ENCODE measurements around the gene TIPRL. TPM values are rescaled to one million over a fixed set of nuclear protein-coding genes. Genes with fewer than 3 reads are reported as not detected.
A peak's percentile ranks its signal among the peaks of the same experiment; 100 is the strongest.

Gene TIPRL
- polyA plus RNA-seq, 2 of the 4 experiments (the other 2 are of a cell fraction), result 31.6 to 70.7 TPM

DNA sequence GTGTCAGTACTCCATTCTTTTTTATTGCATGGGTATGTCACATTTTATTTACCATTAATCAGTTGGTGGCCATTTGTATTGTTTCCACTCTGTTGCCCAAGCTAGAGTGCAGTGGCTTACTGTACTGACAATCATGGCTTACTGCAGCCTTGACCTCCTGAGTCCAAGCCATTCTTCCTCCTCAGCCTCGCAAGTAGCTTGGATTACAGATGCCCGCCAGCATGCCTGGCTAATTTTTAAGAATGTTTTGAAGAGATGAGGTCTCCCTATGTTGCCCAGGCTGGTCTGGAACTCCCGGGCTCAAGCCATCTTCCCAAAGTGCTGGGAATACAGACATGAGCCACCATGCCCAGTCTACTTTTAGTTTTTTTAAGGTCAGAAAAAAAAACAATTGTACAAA is 46.2 kb downstream of the TIPRL start:
- 82% methylated on average over 3 of the region's 3 CpGs for WGBS (ENCODE audit: missing lambda C conversion rate)
- ATAC-seq (no peak), FAIRE-seq (no peak), DNase-seq (ENCODE audit: low read depth in 1 of 2, low spot score in 1 of 2) (no peak)
- H3K4me3 ChIP-seq, result peak overlapping the region; percentile 86
- H3K27ac ChIP-seq, result peak overlapping the region; percentile 94 to 95
- ChIA-PET CTCF (interaction anchor here (1.2 to 2.7 kb wide), 4 partner anchors 10 to 118 kb away, joined by 3 to 10 read pairs (median 6); partner anchors contain the start of gene TIPRL), POLR2A (interaction anchor here (0.6 to 1.7 kb wide), 6 partner anchors 10 to 810 kb away, joined by 3 to 16 read pairs (median 4); partner anchors contain the start of genes GPR161 and TIPRL)
- H3K9me3 ChIP-seq, result peaks cover 6% of the 10 kb centered on the region; the same call in 2 of the 3 replicates
- H3K4me2 ChIP-seq, result peak overlapping the region; percentile 93
- TF ChIP-seq MYC (IDR thresholded peaks at IDR 0.05; ENCODE audit: borderline replicate concordance, low read length), result no peak
- no peak for TF ChIP-seq HOXA7 (CRISPR knock-in tag; IDR thresholded peaks at IDR 0.05)
- no peak for TF ChIP-seq PBX3 (IDR thresholded peaks at IDR 0.05)
- TF ChIP-seq MAZ (IDR thresholded peaks at IDR 0.05; ENCODE audit: borderline replicate concordance, low read depth, low read length), result no peak
- no peak for TF ChIP-seq PHF8 (IDR thresholded peaks at IDR 0.05; ENCODE audit: borderline replicate concordance, low read depth)
- no peak for TF ChIP-seq GATA3 (IDR thresholded peaks at IDR 0.05; ENCODE audit: borderline replicate concordance)
- no peak for TF ChIP-seq SMC3 (IDR thresholded peaks at IDR 0.05)
- H3K4me1 ChIP-seq, result peaks cover 43% of the 10 kb centered on the region

- DNase-seq (ENCODE audit: low read depth in 1 of 2, low spot score in 1 of 2) (peak; percentile 83 to 84), ATAC-seq (peak; percentile 92 to 96), FAIRE-seq (no peak)
- WGBS (ENCODE audit: missing lambda C conversion rate), result 3% methylated on average over 21 of the region's 58 CpGs
- ChIA-PET POLR2A (interaction anchor here (0.6 to 1.7 kb wide), 10 partner anchors 8 to 810 kb away, joined by 3 to 16 read pairs (median 4); partner anchors contain the start of genes GPR161 and TIPRL), CTCF (interaction anchor here (0.6 to 2.7 kb wide), 7 partner anchors 8 to 480 kb away, joined by 3 to 10 read pairs (median 4); partner anchors contain the start of gene TIPRL)
- peak within 1 kb of the TSS; percentile 86 for H3K4me3 ChIP-seq
- peaks cover 6% of the 10 kb centered on the region; the same call in 2 of the 3 replicates for H3K9me3 ChIP-seq
- H3K27ac ChIP-seq, result peak within 1 kb of the TSS; percentile 94 to 95
- peaks cover 50% of the 10 kb centered on the region for H3K4me1 ChIP-seq
- peak within 1 kb of the TSS; percentile 93 for H3K4me2 ChIP-seq
- TF ChIP-seq RFX5 (IDR thresholded peaks at IDR 0.05) (no peak), ELK1 (IDR thresholded peaks at IDR 0.05; ENCODE audit: low read depth, low read length) (no peak), MAFK (IDR thresholded peaks at IDR 0.05; ENCODE audit: partially characterized antibody) (no peak), ZC3H11A (IDR thresholded peaks at IDR 0.05) (no peak), CHD2 (IDR thresholded peaks at IDR 0.05; ENCODE audit: low read length, partially characterized antibody) (no peak), NPAS2 (CRISPR knock-in tag; IDR thresholded peaks at IDR 0.05; ENCODE audit: borderline replicate concordance) (peak; percentile 88), ZNF302 (CRISPR knock-in tag; IDR thresholded peaks at IDR 0.05) (peak; percentile 78), MAZ (IDR thresholded peaks at IDR 0.05; ENCODE audit: borderline replicate concordance, low read depth, low read length) (no peak), ZFP36 (IDR thresholded peaks at IDR 0.05; ENCODE audit: borderline replicate concordance, partially characterized antibody) (no peak), PBX3 (IDR thresholded peaks at IDR 0.05) (no peak), HOXA7 (CRISPR knock-in tag; IDR thresholded peaks at IDR 0.05) (0 out of 2 replicates have a peak, but pooled peaks have one; percentile 71), RNF2 (IDR thresholded peaks at IDR 0.05; ENCODE audit: borderline replicate concordance, low read depth) (no peak), HES2 (IDR thresholded peaks at IDR 0.05) (no peak), KDM1A (IDR thresholded peaks at IDR 0.05; ENCODE audit: low read depth) (no peak), CEBPB (IDR thresholded peaks at IDR 0.05) (no peak; a peak in 1 of 4 replicates), HEYL (CRISPR knock-in tag; IDR thresholded peaks at IDR 0.05) (peak; percentile 86; the same call in 1 of the 2 replicates), PHF8 (IDR thresholded peaks at IDR 0.05; ENCODE audit: borderline replicate concordance, low read depth) (peak; percentile 45; the same call in 1 of the 2 replicates), REST (IDR thresholded peaks at IDR 0.05) (no peak), POLR2A (IDR thresholded peaks at IDR 0.05; ENCODE audit: low read length) (peak; percentile 72), TFCP2L1 (CRISPR knock-in tag; IDR thresholded peaks at IDR 0.05) (0 out of 2 replicates have a peak, but pooled peaks have one; percentile 43), MYC (IDR thresholded peaks at IDR 0.05; ENCODE audit: borderline replicate concordance, low read length) (peak; percentile 86), NR3C1 (IDR thresholded peaks at IDR 0.05) (no peak), FOSB (CRISPR knock-in tag; IDR thresholded peaks at IDR 0.05) (no peak)
- TF ChIP-seq, protein P1, sequence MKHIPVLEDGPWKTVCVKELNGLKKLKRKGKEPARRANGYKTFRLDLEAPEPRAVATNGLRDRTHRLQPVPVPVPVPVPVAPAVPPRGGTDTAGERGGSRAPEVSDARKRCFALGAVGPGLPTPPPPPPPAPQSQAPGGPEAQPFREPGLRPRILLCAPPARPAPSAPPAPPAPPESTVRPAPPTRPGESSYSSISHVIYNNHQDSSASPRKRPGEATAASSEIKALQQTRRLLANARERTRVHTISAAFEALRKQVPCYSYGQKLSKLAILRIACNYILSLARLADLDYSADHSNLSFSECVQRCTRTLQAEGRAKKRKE (CRISPR knock-in tag; IDR thresholded peaks at IDR 0.05; ENCODE audit: low read depth), result peak; percentile 91
Measured at GRCh38 chr1:168225476-168226190, 46.9 kb downstream of the TIPRL start, which contains the start of gene SFT2D2. Gene SFT2D2 (plus strand): TSS chr1:168226004. CDS start chr1:168226080, 76 bp downstream.

All from A549 (cell line).